Measurements from ENCODE around the gene OTUD5.
"Not testable (repeated sequence)": the region's sequence is repeated elsewhere in the genome, so short reads cannot be mapped to it uniquely, and the experiment has no call there.

Gene OTUD5

GRCh38 chrX:48957477-48957826, at the start of gene OTUD5:
TSS of gene OTUD5 (minus strand) at chrX:48957607. CDS start at chrX:48957570, 37 bp downstream.
- peak; percentile 81 for DNase-seq

GRCh38 chrX:49003696-49004095, 46.3 kb upstream of the OTUD5 start:
- no peak for DNase-seq

GRCh38 chrX:49002091-49002935, 44.9 kb upstream of the OTUD5 start, which contains the start of gene GRIPAP1:
TSS of gene GRIPAP1 (minus strand) at chrX:49002264. CDS start at chrX:49002229, 35 bp downstream.
- peak; percentile 79 for DNase-seq

- peak; percentile 61 for DNase-seq
Observed at GRCh38 chrX:49001521-49002090, 44.2 kb upstream of the OTUD5 start.

GRCh38 chrX:49000636-49001035, 43.2 kb upstream of the OTUD5 start:
- DNase-seq: no peak

GRCh38 chrX:48999030-48999429, 41.6 kb upstream of the OTUD5 start:
- DNase-seq: peak; percentile 3

- peak; percentile 9 for DNase-seq
Observed at GRCh38 chrX:48998391-48998790, 41.0 kb upstream of the OTUD5 start.

GRCh38 chrX:48997865-48998264, 40.5 kb upstream of the OTUD5 start:
- DNase-seq: no peak

GRCh38 chrX:48997455-48997854, 40.0 kb upstream of the OTUD5 start:
- DNase-seq: no peak

GRCh38 chrX:48996969-48997368, 39.6 kb upstream of the OTUD5 start:
- no peak for DNase-seq

GRCh38 chrX:48992341-48992740, 34.9 kb upstream of the OTUD5 start:
- DNase-seq: no peak

GRCh38 chrX:48989483-48989882, 32.1 kb upstream of the OTUD5 start:
- DNase-seq: no peak

- DNase-seq: no peak
Observed at GRCh38 chrX:48983896-48984295, 26.5 kb upstream of the OTUD5 start.

- DNase-seq: no peak
Observed at GRCh38 chrX:48983081-48983480, 25.7 kb upstream of the OTUD5 start.

GRCh38 chrX:48981178-48981577, 23.8 kb upstream of the OTUD5 start:
- DNase-seq: no peak

- DNase-seq: not testable (repeated sequence)
Observed at GRCh38 chrX:48980341-48980740, 22.9 kb upstream of the OTUD5 start.

- DNase-seq: no peak
Observed at GRCh38 chrX:48978226-48978625, 20.8 kb upstream of the OTUD5 start.

- DNase-seq: no peak
Observed at GRCh38 chrX:48976086-48976485, 18.7 kb upstream of the OTUD5 start.

- no peak for DNase-seq
Observed at GRCh38 chrX:48975541-48975940, 18.1 kb upstream of the OTUD5 start.

- no peak for DNase-seq
Observed at GRCh38 chrX:48975041-48975440, 17.6 kb upstream of the OTUD5 start.

GRCh38 chrX:48974574-48974973, 17.2 kb upstream of the OTUD5 start:
- no peak for DNase-seq

- no peak for DNase-seq
Observed at GRCh38 chrX:48974033-48974432, 16.6 kb upstream of the OTUD5 start.

GRCh38 chrX:48972220-48973164, 15.1 kb upstream of the OTUD5 start:
- peak; percentile 37 for DNase-seq

Data from activated CD4-positive, alpha-beta T cell treated with anti-CD3 and anti-CD28 coated beads for 48 hours (primary cell).